ENCODE data around the gene TUBB2B. TPM values are rescaled to one million over a fixed set of nuclear protein-coding genes. Genes with fewer than 3 reads are reported as not detected.

Gene TUBB2B
- polyA plus RNA-seq (2011; rRNA removed) (10.9 and 13.3 TPM in 2 replicates), polyA minus RNA-seq (2011; rRNA and poly(A)+ RNA removed) (11.6 and 19.6 TPM in 2 replicates)

DNA sequence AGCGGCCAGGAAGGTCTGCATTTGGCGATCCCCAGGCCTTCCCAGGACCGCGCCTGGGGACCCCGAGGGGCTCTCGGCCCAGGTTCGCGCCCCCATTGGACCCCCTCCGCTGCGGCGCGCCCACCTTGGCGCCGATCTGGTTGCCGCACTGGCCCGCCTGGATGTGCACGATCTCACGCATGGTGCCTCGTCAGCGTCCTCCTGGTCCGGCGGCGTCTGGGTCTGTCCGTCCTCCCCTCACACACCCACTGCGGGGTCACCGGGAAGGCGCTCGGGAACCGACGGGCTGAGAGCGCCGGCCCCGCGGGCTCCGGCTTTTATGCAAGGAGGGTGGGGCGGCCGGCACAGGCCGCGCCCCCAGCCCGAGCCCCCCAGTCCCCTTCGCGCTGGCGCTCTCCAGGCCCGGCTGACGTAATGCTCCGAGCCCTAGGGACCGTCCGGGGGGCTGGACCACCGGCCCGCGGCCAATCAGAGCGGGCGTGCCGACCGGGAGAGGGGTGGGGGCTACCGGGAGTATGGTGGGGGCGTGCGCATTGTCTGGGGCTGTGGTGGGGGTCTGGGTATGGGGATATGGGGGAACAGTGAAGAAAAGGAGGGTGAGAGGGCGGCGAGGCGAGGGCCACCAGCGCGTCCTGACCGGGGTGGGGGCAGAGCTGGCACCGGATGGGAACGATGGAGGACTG is at the start of gene TUBB2B:
TSS of gene TUBB2B (minus strand) at position 291 of the 683 bp plus-strand sequence. CDS start at position 181, 110 bp downstream.
- ChIA-PET CTCF (interaction anchor here (0.8 to 1.6 kb wide), 3 partner anchors 9 to 16 kb away, joined by 3 to 4 read pairs (median 3); no protein-coding TSS in a partner anchor), POLR2A (interaction anchor here (1.1 kb wide), 1 partner anchor 74 kb away, joined by 6 read pairs; no protein-coding TSS in a partner anchor)
- Histone ChIP-seq H3K36me3 (ENCODE audit: control insufficient read depth, insufficient read depth, low read length) (no peaks in the 10 kb centered on the region), H3K4me3 (ENCODE audit: low read depth, low read length) (peak within 1 kb of the TSS; percentile 46), H3K27me3 (ENCODE audit: control insufficient read depth, insufficient read depth, low read length) (peaks cover 42% of the 10 kb centered on the region)
- no peak for DNase-seq (ENCODE audit: low read depth)
- TF ChIP-seq, protein P1, sequence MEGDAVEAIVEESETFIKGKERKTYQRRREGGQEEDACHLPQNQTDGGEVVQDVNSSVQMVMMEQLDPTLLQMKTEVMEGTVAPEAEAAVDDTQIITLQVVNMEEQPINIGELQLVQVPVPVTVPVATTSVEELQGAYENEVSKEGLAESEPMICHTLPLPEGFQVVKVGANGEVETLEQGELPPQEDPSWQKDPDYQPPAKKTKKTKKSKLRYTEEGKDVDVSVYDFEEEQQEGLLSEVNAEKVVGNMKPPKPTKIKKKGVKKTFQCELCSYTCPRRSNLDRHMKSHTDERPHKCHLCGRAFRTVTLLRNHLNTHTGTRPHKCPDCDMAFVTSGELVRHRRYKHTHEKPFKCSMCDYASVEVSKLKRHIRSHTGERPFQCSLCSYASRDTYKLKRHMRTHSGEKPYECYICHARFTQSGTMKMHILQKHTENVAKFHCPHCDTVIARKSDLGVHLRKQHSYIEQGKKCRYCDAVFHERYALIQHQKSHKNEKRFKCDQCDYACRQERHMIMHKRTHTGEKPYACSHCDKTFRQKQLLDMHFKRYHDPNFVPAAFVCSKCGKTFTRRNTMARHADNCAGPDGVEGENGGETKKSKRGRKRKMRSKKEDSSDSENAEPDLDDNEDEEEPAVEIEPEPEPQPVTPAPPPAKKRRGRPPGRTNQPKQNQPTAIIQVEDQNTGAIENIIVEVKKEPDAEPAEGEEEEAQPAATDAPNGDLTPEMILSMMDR (IDR thresholded peaks at IDR 0.05; ENCODE audit: insufficient read depth, low read depth, low read length), result no peak

DNA sequence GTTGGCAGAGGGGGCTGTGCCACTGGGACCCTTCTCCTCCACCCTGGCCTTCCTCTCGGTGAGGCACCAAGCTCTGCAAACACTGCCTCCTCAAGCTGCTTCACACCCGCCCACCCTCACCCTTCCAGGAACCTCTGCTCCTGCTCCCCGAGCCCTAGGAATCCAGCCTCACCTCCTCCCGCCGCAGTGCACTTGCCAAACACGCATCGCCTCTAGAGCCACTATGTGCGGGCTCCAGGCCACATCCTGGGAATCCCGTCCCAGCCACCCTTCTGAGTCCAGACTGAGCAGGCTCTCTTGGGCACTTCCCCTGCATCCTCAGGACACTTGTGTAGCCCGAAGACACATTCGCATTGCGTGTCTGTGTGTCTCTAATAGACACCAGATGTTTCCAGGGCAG is 49.8 kb upstream of the TUBB2B start:
- H3K36me3 ChIP-seq (ENCODE audit: control insufficient read depth, insufficient read depth, low read length), result no peaks in the 10 kb centered on the region
- no peaks in the 10 kb centered on the region for H3K27me3 ChIP-seq (ENCODE audit: control insufficient read depth, insufficient read depth, low read length)
- DNase-seq (ENCODE audit: low read depth), result no peak
- TF ChIP-seq, protein P1 (IDR thresholded peaks at IDR 0.05; ENCODE audit: insufficient read depth, low read depth, low read length), result no peak
- H3K4me3 ChIP-seq (ENCODE audit: low read depth, low read length), result no peak overlapping the region
- CTCF ChIA-PET, result interaction anchor here (0.9 to 2.2 kb wide), 2 partner anchors 456 to 704 kb away, joined by 3 to 15 read pairs; no protein-coding TSS in a partner anchor
- POLR2A ChIA-PET, result no interaction called here

DNA sequence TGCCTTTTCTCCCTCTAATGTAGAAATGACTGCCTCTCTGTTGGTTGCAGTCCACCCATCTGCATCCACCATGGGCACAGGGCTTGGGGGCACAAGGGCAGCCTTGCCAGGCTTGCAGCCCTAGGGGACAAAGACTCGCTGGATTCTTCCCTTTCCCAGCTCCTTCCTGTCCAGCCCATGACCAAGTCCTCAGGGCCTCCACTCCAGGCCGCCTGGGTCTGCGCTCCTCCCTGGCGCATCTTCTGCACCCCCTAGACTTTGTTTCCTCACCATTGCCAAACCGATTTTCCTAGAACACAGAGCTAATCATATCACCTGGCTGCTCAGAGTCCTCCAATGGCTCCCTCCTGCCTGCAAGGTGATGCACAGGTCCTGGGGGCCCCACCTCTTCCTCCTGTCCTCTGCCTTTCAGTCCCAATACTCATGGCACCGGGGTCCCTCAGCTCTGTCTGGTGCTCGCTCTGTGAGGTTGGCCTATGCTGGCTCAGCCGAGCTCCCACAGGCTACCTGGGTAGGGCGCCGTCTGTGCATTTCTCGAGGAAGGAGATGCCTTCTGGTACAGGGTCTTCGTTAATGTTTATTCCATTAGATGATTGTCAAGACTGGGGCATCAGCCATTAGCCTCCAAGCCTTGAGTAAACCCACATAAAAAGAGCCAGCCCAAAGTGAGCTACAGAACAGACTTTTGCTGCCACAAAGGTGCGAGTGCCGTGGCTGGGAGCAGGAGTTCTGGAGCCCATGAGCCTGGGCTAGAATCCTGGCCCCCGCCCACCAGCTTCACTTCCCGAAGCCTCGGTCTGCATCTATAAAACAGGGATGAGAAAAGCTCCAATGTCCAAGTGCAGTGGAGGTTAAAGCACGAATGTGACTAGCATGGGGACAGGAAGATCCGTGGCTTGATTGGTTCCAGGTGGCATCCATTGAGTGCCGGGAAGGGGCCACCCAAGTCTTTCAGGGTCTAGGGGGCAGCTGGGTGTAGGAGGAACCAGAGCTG is 49.0 kb upstream of the TUBB2B start:
- DNase-seq (ENCODE audit: low read depth), result no peak
- ChIA-PET CTCF (interaction anchor here (0.8 to 2.2 kb wide), 2 partner anchors 134 to 457 kb away, joined by 3 to 15 read pairs; no protein-coding TSS in a partner anchor), POLR2A (no interaction called here)
- H3K27me3 ChIP-seq (ENCODE audit: control insufficient read depth, insufficient read depth, low read length), result no peaks in the 10 kb centered on the region
- H3K36me3 ChIP-seq (ENCODE audit: control insufficient read depth, insufficient read depth, low read length), result peaks cover under 1% of the 10 kb centered on the region; the same call in 1 of the 2 replicates
- no peak overlapping the region for H3K4me3 ChIP-seq (ENCODE audit: low read depth, low read length)
- TF ChIP-seq, protein P1 (IDR thresholded peaks at IDR 0.05; ENCODE audit: insufficient read depth, low read depth, low read length), result no peak

DNA sequence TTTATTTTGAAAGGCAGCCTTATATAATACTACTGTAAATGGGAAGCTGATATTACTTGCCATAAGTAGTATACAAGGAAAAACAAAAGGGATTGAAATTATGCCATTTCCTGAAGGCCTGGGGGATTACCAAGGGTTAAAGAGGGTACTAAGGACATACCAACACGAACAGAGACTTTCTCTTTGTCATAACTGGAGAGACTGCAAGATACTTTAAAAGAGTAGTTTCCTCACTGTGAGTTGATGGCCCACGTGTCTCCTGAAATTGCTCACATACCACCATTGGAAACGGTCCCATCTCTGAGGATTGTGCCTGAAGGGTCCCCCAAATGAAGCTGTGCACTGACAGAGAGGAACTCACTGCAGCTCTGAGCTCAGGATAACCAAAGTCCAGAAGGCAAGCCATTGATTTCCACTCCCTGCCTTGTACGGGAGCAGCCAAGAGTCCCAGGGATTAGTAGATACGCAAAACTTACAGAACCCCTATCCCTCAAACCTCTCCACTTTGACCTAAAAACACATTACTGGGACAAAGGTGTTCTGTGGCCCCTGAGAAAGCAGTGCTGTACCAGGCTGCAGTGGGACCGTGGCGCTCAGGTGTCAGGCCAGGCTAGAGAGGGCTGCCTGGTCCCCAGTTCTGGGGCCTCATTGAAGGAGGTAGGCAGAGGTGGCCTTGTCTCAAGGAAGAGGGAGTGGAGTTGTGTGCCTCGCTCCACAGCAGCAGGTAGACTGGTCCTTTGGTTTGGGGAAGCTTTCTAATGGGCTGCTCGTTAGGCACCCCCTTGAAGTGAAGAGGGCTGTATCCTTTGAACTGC is 46.5 kb upstream of the TUBB2B start:
- Histone ChIP-seq H3K36me3 (ENCODE audit: control insufficient read depth, insufficient read depth, low read length) (peaks cover 14% of the 10 kb centered on the region), H3K4me3 (ENCODE audit: low read depth, low read length) (no peak overlapping the region), H3K27me3 (ENCODE audit: control insufficient read depth, insufficient read depth, low read length) (no peaks in the 10 kb centered on the region)
- ChIA-PET CTCF (interaction anchor here (0.7 to 1.5 kb wide), 3 partner anchors 10 to 245 kb away, joined by 3 to 5 read pairs (median 3); no protein-coding TSS in a partner anchor), POLR2A (no interaction called here)
- DNase-seq (ENCODE audit: low read depth), result no peak
- TF ChIP-seq, protein P1 (IDR thresholded peaks at IDR 0.05; ENCODE audit: insufficient read depth, low read depth, low read length), result no peak

Data from BJ (cell line).